Measurements from ENCODE around the gene RERGL.

DNA sequence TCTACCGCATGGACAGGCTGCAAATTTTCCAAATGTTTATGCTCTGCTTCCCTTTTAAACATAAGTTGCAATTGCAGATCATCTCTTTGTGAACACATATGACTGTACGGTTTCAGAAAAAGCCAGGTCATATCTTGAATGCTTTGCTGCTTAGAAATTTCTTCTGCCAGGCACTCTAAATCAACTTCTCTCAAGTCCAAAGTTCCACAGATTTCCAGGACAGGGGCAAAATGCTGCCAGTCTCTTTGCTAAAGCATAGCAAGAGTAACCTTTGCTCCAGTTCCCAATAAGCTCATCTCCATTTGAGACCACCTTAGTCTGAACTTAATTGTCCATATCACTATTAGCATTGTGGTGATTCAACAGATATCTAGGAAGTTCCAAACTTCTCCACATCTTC is 13.6 kb upstream of the RERGL start:
- TF ChIP-seq CTCF (IDR thresholded peaks at IDR 0.05; ENCODE audit: insufficient read depth, low read depth, low read length) (no peak), EZH2 (IDR thresholded peaks at IDR 0.05; ENCODE audit: insufficient read depth, low read length) (no peak)
